ENCODE results near the gene PTPN13.

The PTPN13 gene

DNA sequence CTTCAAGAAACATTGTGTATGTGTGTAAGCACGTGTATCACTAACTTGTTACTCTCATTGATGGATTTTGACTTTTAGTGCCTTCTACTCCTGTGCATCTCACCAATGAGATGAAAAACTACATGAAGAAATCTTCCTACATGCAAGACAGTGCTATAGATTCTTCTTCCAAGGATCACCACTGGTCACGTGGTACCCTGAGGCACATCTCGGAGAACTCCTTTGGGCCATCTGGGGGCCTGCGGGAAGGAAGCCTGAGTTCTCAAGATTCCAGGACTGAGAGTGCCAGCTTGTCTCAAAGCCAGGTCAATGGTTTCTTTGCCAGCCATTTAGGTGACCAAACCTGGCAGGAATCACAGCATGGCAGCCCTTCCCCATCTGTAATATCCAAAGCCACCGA is 168.5 kb downstream of the PTPN13 start:
- no peak for TF ChIP-seq TAF1 (IDR thresholded peaks at IDR 0.05; ENCODE audit: borderline replicate concordance, insufficient read depth, low read length)
- no peak for TF ChIP-seq POLR2AphosphoS5 (IDR thresholded peaks at IDR 0.05; ENCODE audit: low read depth, low read length)
- TF ChIP-seq, protein P1, sequence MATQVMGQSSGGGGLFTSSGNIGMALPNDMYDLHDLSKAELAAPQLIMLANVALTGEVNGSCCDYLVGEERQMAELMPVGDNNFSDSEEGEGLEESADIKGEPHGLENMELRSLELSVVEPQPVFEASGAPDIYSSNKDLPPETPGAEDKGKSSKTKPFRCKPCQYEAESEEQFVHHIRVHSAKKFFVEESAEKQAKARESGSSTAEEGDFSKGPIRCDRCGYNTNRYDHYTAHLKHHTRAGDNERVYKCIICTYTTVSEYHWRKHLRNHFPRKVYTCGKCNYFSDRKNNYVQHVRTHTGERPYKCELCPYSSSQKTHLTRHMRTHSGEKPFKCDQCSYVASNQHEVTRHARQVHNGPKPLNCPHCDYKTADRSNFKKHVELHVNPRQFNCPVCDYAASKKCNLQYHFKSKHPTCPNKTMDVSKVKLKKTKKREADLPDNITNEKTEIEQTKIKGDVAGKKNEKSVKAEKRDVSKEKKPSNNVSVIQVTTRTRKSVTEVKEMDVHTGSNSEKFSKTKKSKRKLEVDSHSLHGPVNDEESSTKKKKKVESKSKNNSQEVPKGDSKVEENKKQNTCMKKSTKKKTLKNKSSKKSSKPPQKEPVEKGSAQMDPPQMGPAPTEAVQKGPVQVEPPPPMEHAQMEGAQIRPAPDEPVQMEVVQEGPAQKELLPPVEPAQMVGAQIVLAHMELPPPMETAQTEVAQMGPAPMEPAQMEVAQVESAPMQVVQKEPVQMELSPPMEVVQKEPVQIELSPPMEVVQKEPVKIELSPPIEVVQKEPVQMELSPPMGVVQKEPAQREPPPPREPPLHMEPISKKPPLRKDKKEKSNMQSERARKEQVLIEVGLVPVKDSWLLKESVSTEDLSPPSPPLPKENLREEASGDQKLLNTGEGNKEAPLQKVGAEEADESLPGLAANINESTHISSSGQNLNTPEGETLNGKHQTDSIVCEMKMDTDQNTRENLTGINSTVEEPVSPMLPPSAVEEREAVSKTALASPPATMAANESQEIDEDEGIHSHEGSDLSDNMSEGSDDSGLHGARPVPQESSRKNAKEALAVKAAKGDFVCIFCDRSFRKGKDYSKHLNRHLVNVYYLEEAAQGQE (IDR thresholded peaks at IDR 0.05; ENCODE audit: insufficient read depth in 1 of 2, low read depth in 2 of 2, low read length in 2 of 2), result no peak
- no peak for TF ChIP-seq FOXP2 (optimal IDR thresholded peaks at IDR 0.05; ENCODE audit: borderline replicate concordance, extremely low read depth, extremely low read length, insufficient read depth)
- no peak for TF ChIP-seq SIN3A (IDR thresholded peaks at IDR 0.05; ENCODE audit: borderline replicate concordance, insufficient read depth, low read length)

DNA sequence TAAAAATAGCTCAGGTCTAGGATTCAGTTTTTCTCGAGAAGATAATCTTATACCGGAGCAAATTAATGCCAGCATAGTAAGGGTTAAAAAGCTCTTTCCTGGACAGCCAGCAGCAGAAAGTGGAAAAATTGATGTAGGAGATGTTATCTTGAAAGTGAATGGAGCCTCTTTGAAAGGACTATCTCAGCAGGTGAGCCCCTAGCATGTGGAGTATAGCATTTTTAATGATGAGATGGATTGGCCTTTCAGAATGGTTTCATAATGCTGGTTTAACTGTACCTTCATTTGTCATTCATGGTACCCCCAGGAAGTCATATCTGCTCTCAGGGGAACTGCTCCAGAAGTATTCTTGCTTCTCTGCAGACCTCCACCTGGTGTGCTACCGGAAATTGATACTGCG is 175.7 kb downstream of the PTPN13 start:
- TF ChIP-seq TAF1 (IDR thresholded peaks at IDR 0.05; ENCODE audit: borderline replicate concordance, insufficient read depth, low read length), result no peak
- no peak for TF ChIP-seq FOXP2 (optimal IDR thresholded peaks at IDR 0.05; ENCODE audit: borderline replicate concordance, extremely low read depth, extremely low read length, insufficient read depth)
- TF ChIP-seq POLR2AphosphoS5 (IDR thresholded peaks at IDR 0.05; ENCODE audit: low read depth, low read length), result no peak
- TF ChIP-seq SIN3A (IDR thresholded peaks at IDR 0.05; ENCODE audit: borderline replicate concordance, insufficient read depth, low read length), result no peak
- TF ChIP-seq, protein P1 (IDR thresholded peaks at IDR 0.05; ENCODE audit: insufficient read depth in 1 of 2, low read depth in 2 of 2, low read length in 2 of 2), result no peak

DNA sequence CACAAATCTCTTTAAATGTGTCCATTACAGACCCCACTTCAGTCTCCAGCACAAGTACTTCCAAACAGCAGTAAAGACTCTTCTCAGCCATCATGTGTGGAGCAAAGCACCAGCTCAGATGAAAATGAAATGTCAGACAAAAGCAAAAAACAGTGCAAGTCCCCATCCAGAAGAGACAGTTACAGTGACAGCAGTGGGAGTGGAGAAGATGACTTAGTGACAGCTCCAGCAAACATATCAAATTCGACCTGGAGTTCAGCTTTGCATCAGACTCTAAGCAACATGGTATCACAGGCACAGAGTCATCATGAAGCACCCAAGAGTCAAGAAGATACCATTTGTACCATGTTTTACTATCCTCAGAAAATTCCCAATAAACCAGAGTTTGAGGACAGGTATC is 177.0 kb downstream of the PTPN13 start:
- TF ChIP-seq POLR2AphosphoS5 (IDR thresholded peaks at IDR 0.05; ENCODE audit: low read depth, low read length) (no peak), FOXP2 (optimal IDR thresholded peaks at IDR 0.05; ENCODE audit: borderline replicate concordance, extremely low read depth, extremely low read length, insufficient read depth) (no peak), SIN3A (IDR thresholded peaks at IDR 0.05; ENCODE audit: borderline replicate concordance, insufficient read depth, low read length) (no peak), TAF1 (IDR thresholded peaks at IDR 0.05; ENCODE audit: borderline replicate concordance, insufficient read depth, low read length) (no peak)
- TF ChIP-seq, protein P1 (IDR thresholded peaks at IDR 0.05; ENCODE audit: insufficient read depth in 1 of 2, low read depth in 2 of 2, low read length in 2 of 2), result no peak

DNA sequence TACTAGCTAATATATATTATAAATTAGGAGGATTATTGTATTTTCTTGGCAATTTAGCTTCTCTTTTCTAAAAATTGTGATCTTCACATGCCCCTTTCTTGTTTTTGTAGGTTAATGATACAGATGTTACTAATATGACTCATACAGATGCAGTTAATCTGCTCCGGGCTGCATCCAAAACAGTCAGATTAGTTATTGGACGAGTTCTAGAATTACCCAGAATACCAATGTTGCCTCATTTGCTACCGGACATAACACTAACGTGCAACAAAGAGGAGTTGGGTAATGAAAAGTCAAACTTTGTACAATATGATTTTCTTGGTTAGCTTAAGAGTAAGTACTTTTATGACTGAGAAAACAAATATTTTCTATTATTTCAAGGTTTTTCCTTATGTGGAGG is 180.9 kb downstream of the PTPN13 start:
- TF ChIP-seq, protein P1 (IDR thresholded peaks at IDR 0.05; ENCODE audit: insufficient read depth in 1 of 2, low read depth in 2 of 2, low read length in 2 of 2), result no peak
- TF ChIP-seq FOXP2 (optimal IDR thresholded peaks at IDR 0.05; ENCODE audit: borderline replicate concordance, extremely low read depth, extremely low read length, insufficient read depth) (no peak), TAF1 (IDR thresholded peaks at IDR 0.05; ENCODE audit: borderline replicate concordance, insufficient read depth, low read length) (no peak), SIN3A (IDR thresholded peaks at IDR 0.05; ENCODE audit: borderline replicate concordance, insufficient read depth, low read length) (no peak), POLR2AphosphoS5 (IDR thresholded peaks at IDR 0.05; ENCODE audit: low read depth, low read length) (no peak)

DNA sequence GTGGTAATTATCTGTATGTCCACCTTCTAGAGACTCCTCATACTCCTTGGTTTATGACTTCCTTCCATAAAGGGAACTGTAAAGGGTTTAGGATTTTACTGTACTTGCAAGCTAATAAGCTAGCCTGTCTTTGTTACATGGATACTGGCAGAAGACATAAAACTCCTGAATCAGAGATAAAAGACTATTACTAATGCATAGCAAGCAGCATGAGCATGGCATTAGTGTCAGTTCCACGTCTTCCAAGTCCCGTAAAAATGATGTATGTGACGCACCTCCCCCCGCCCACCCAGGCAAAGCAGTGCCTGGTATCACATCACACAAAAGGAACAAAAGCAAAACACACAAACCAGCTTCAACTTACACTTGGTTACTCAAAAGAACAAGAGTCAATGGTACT is 184.1 kb downstream of the PTPN13 start:
- TF ChIP-seq TAF1 (IDR thresholded peaks at IDR 0.05; ENCODE audit: borderline replicate concordance, insufficient read depth, low read length) (no peak), POLR2AphosphoS5 (IDR thresholded peaks at IDR 0.05; ENCODE audit: low read depth, low read length) (no peak), FOXP2 (optimal IDR thresholded peaks at IDR 0.05; ENCODE audit: borderline replicate concordance, extremely low read depth, extremely low read length, insufficient read depth) (no peak), SIN3A (IDR thresholded peaks at IDR 0.05; ENCODE audit: borderline replicate concordance, insufficient read depth, low read length) (no peak)
- TF ChIP-seq, protein P1 (IDR thresholded peaks at IDR 0.05; ENCODE audit: insufficient read depth in 1 of 2, low read depth in 2 of 2, low read length in 2 of 2), result no peak
